HepG2 (cell line): ENCODE measurements around the gene SGF29. TPM values are rescaled to one million over a fixed set of nuclear protein-coding genes. Genes with fewer than 3 reads are reported as not detected.
A peak's percentile ranks its signal among the peaks of the same experiment; 100 is the strongest.

ENCODE experiments used
- CCAR2 ChIP-seq: fragments of 200-400 bp; formaldehyde crosslinking; optimal IDR thresholded peaks from 2 replicates; pipeline ENCODE3; 2018; ENCODE audit warnings: low read depth, mild to moderate bottlenecking, low read length, moderate library complexity
- CREB1 ChIP-seq, 2 experiments: fragments of 450-650 bp in 1 of 2; IDR thresholded peaks; 2 replicates each; pipeline ENCODE4 v1.6.1; 2016 to 2017; ENCODE audit warnings: control low read depth in 1 of 2, mild to moderate bottlenecking in 1 of 2, missing compliant biosample characterization in 1 of 2, missing genetic modification characterization in 1 of 2
- CTCF ChIP-seq: sonication (generic); formaldehyde crosslinking; IDR thresholded peaks from 2 replicates; pipeline ENCODE4 v1.5.0; 2020; ENCODE audit warnings: mild to moderate bottlenecking, missing genetic modification reagents, moderate library complexity
- DPF2 ChIP-seq: sonication (generic); formaldehyde crosslinking; IDR thresholded peaks from 2 replicates; pipeline ENCODE4 v1.4.0; 2020; ENCODE audit warnings: mild to moderate bottlenecking, low read depth, missing genetic modification reagents, borderline replicate concordance
- EP300 ChIP-seq, 3 experiments: sonication (generic) in 1 of 3; formaldehyde crosslinking in 1 of 3; IDR thresholded peaks; 2 replicates each; pipeline versions ENCODE4 v1.5.1 to v1.6.1; 2011 to 2020; ENCODE audit warnings: low read depth in 2 of 3, low read length in 2 of 3, borderline replicate concordance in 1 of 3, improper control_type of control experiment in 1 of 3, mild to moderate bottlenecking in 1 of 3, missing genetic modification reagents in 1 of 3, moderate library complexity in 1 of 3
- ETS1 ChIP-seq: sonication (generic); formaldehyde crosslinking; IDR thresholded peaks from 2 replicates; pipeline ENCODE4 v1.4.0; 2020; ENCODE audit warnings: missing genetic modification reagents
- GABPB1 ChIP-seq: IDR thresholded peaks from 2 replicates; pipeline ENCODE4 v1.6.1; 2016; ENCODE audit warnings: mild to moderate bottlenecking, missing genetic modification reagents, moderate library complexity, missing compliant biosample characterization
- GATAD1 ChIP-seq: IDR thresholded peaks from 2 replicates; pipeline ENCODE4 v1.6.1; 2016; ENCODE audit warnings: missing genetic modification reagents, missing compliant biosample characterization
- IKZF4 ChIP-seq: sonication (generic); formaldehyde crosslinking; IDR thresholded peaks from 2 replicates; pipeline ENCODE4 v1.5.1; 2020; ENCODE audit warnings: borderline replicate concordance, mild to moderate bottlenecking, low read depth, missing genetic modification reagents; ENCODE audit errors: not compliant biosample characterization
- IRF9 ChIP-seq: sonication (generic); formaldehyde crosslinking; IDR thresholded peaks from 2 replicates; pipeline ENCODE4 v1.8.0; 2022; ENCODE audit warnings: missing genetic modification reagents, mild to moderate bottlenecking, borderline replicate concordance
- NFE2L1 ChIP-seq: sonication (generic); formaldehyde crosslinking; IDR thresholded peaks from 2 replicates; pipeline ENCODE4 v1.4.0; 2020; ENCODE audit warnings: missing genetic modification reagents, mild to moderate bottlenecking, borderline replicate concordance
- PAF1 ChIP-seq: IDR thresholded peaks from 2 replicates; pipeline ENCODE4 v1.6.1; 2016; ENCODE audit warnings: missing genetic modification reagents, missing compliant biosample characterization
- SMARCC2 ChIP-seq: fragments of 450-650 bp; IDR thresholded peaks from 2 replicates; pipeline ENCODE4 v1.6.1; 2017; ENCODE audit warnings: antibody characterized with exemption, mild to moderate bottlenecking
- TBX3 ChIP-seq: fragments of 450-650 bp; IDR thresholded peaks from 2 replicates; pipeline ENCODE4 v1.6.1; 2017; ENCODE audit warnings: antibody characterized with exemption, mild to moderate bottlenecking, inconsistent platforms, borderline replicate concordance
- YEATS4 ChIP-seq: sonication (generic); formaldehyde crosslinking; IDR thresholded peaks from 2 replicates; pipeline ENCODE4 v1.4.0; 2020; ENCODE audit warnings: missing genetic modification reagents, borderline replicate concordance
- ZFP90 ChIP-seq: sonication (generic); formaldehyde crosslinking; IDR thresholded peaks from 2 replicates; pipeline ENCODE4 v1.8.0; 2022; ENCODE audit warnings: missing genetic modification reagents, mild to moderate bottlenecking, inconsistent platforms, borderline replicate concordance
- ZMYM3 ChIP-seq: sonication (generic); formaldehyde crosslinking; IDR thresholded peaks from 2 replicates; pipeline ENCODE4 v1.5.1; 2020; ENCODE audit warnings: mild to moderate bottlenecking, missing genetic modification reagents
- ZNF224 ChIP-seq: sonication (generic); formaldehyde crosslinking; IDR thresholded peaks from 2 replicates; pipeline ENCODE4 v1.5.0; 2020; ENCODE audit warnings: mild to moderate bottlenecking, missing genetic modification reagents
- ZNF33A ChIP-seq: sonication (generic); formaldehyde crosslinking; IDR thresholded peaks from 2 replicates; pipeline ENCODE4 v1.5.1; 2020; ENCODE audit warnings: missing genetic modification reagents, mild to moderate bottlenecking, moderate library complexity, borderline replicate concordance
- ZNF639 ChIP-seq: conservative IDR thresholded peaks from 2 replicates; pipeline ENCODE4 v1.6.1; 2018; ENCODE audit warnings: missing genetic modification reagents
- ZNF800 ChIP-seq: sonication (generic); formaldehyde crosslinking; IDR thresholded peaks from 2 replicates; pipeline ENCODE4 v1.4.0; 2020; ENCODE audit warnings: missing genetic modification reagents
- polyA plus RNA-seq, 8 experiments: library from polyadenylated mRNA; depleted of rRNA in 3 of 8; stranded (reverse) in 7 of 8; unstranded in 1 of 8; fragments of >200 nt; fragmentation: Illumina TruSeq in 4 of 8; extraction: Trizol in 4 of 8; gene quantifications; 2 replicates each; pipeline versions ENCODE4 v1.2.1 to v1.2.3, GENCODE V29; 2011 to 2016; ENCODE audit warnings: low read depth in 4 of 8, missing spikeins in 1 of 8, mixed read lengths in 1 of 8; ENCODE audit not compliant: insufficient read depth in 1 of 8
- total RNA-seq, 5 experiments: library from RNA; depleted of rRNA; stranded (reverse); fragments of >200 nt; fragmentation: Illumina TruSeq; extraction: Trizol; gene quantifications; 2 replicates each; pipeline ENCODE4 v1.2.3, GENCODE V29; 2016; ENCODE audit warnings: low read depth in 1 of 5

SGF29 gene
- total and polyA plus RNA-seq, 2 of the 13 experiments (the other 11 are each of a cell fraction or from before 2014, with no cell fraction given), result 5.0 to 29.4 TPM

GRCh38 chr16:28610595-28611191 lies 57.0 kb downstream of the SGF29 start (continued):
- TF ChIP-seq ZNF639 (CRISPR knock-in tag) (no peak), ZNF224 (CRISPR knock-in tag) (no peak), EP300 (IDR thresholded peaks at IDR 0.05; ENCODE audit: low read depth in 2 of 2, low read length in 2 of 2) (peak in 1 of 2 experiments; percentile 33; a peak in 1 of 4 replicates), EP300 (CRISPR knock-in tag; IDR thresholded peaks at IDR 0.05; ENCODE audit: borderline replicate concordance) (no peak; the same call in 1 of the 2 replicates), SMARCC2 (no peak), PAF1 (CRISPR knock-in tag) (no peak), CCAR2 (no peak), GABPB1 (CRISPR knock-in tag) (no peak), DPF2 (CRISPR knock-in tag) (no peak), IKZF4 (CRISPR knock-in tag) (peak; percentile 58), ZNF33A (CRISPR knock-in tag) (no peak), ETS1 (CRISPR knock-in tag) (no peak), ZMYM3 (CRISPR knock-in tag) (no peak), ZNF800 (CRISPR knock-in tag) (no peak), TBX3 (no peak), GATAD1 (CRISPR knock-in tag) (no peak), ZFP90 (CRISPR knock-in tag) (no peak), YEATS4 (CRISPR knock-in tag) (no peak), CTCF (CRISPR knock-in tag) (no peak), IRF9 (CRISPR knock-in tag) (no peak), NFE2L1 (CRISPR knock-in tag) (no peak), CREB1 (IDR thresholded peaks at IDR 0.05) (no peak), CREB1 (CRISPR knock-in tag; IDR thresholded peaks at IDR 0.05) (no peak)
